WERI-Rb-1 (cell line): Measurements from ENCODE around the gene ETFA.

Experiments used
- DNase-seq: peaks from one replicate; pipeline ENCODE4 v3.0.0-alpha.2; 2020
- H3K27ac ChIP-seq: fragments of 250-450 bp; sonication (Bioruptor Pico); 2 replicates; pipeline ENCODE4 v1.5.1; 2020; ENCODE audit warnings: mild to moderate bottlenecking, moderate library complexity
- H3K27me3 ChIP-seq: fragments of 250-450 bp; sonication (Bioruptor Pico); 2 replicates; pipeline ENCODE4 v1.5.1; 2021; ENCODE audit warnings: mild to moderate bottlenecking, low read depth, moderate library complexity; ENCODE audit not compliant: insufficient read depth, severe bottlenecking
- H3K36me3 ChIP-seq: fragments of 250-450 bp; sonication (Bioruptor Pico); 2 replicates; pipeline ENCODE4 v1.5.1; 2020; ENCODE audit warnings: mild to moderate bottlenecking, moderate library complexity
- H3K4me3 ChIP-seq: 2 replicates; pipeline ENCODE4 v1.5.1; 2011; ENCODE audit warnings: low read depth, mild to moderate bottlenecking, control low read depth, low read length
- H3K9me3 ChIP-seq: fragments of 250-450 bp; sonication (Bioruptor Pico); 2 replicates; pipeline ENCODE4 v1.5.1; 2021; ENCODE audit warnings: mild to moderate bottlenecking, moderate library complexity; ENCODE audit not compliant: severe bottlenecking
- TF ChIP-seq, protein P1 (sequence below): IDR thresholded peaks from 2 replicates; pipeline ENCODE4 v1.5.1; 2011; ENCODE audit warnings: low read depth, mild to moderate bottlenecking, control low read depth, inconsistent platforms, low read length

ETFA gene

DNA sequence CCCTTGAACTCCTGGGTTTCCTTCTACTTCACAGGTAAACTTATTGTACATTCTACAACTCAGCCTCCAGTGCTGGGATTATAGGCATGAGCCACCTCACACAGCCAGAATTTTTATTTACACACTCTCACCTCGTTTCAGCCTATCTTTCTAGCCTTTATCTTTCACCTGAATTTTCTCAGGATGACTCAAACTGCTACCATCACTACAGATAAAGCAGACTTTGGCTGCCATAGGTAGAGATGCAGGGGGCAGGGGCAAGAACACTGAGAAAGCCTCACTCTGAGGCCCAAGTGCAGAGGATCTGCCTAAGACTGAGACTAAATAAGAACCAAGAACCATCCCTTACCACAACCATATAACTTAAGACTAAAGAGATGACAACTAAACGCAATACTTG lies 59.0 kb downstream of the ETFA start:
- Histone ChIP-seq H3K27ac (no peak overlapping the region), H3K27me3 (no peaks in the 10 kb centered on the region), H3K9me3 (peaks cover 4% of the 10 kb centered on the region), H3K36me3 (peaks cover 11% of the 10 kb centered on the region), H3K4me3 (no peak overlapping the region)
- TF ChIP-seq, protein P1, sequence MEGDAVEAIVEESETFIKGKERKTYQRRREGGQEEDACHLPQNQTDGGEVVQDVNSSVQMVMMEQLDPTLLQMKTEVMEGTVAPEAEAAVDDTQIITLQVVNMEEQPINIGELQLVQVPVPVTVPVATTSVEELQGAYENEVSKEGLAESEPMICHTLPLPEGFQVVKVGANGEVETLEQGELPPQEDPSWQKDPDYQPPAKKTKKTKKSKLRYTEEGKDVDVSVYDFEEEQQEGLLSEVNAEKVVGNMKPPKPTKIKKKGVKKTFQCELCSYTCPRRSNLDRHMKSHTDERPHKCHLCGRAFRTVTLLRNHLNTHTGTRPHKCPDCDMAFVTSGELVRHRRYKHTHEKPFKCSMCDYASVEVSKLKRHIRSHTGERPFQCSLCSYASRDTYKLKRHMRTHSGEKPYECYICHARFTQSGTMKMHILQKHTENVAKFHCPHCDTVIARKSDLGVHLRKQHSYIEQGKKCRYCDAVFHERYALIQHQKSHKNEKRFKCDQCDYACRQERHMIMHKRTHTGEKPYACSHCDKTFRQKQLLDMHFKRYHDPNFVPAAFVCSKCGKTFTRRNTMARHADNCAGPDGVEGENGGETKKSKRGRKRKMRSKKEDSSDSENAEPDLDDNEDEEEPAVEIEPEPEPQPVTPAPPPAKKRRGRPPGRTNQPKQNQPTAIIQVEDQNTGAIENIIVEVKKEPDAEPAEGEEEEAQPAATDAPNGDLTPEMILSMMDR: no peak
- no peak for DNase-seq

DNA sequence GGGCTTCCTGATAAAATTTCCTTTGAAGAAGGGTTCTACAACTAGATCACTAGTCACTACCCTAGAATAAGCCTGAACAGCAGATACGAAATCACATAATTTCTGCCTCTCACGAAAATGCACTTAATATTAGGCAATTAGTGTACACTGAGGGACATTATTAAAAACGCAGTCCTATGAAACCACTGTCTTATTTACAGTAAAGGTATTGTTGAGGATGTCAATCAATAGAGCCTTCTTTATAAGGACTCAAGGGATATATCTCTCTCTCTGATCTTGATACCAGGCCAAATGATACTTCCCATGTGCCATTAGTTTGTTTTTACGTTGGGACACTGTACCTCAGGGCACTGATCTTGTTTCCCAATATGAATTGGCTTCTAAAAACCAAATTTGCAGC lies 59.6 kb downstream of the ETFA start:
- Histone ChIP-seq H3K36me3 (peaks cover 11% of the 10 kb centered on the region), H3K27me3 (no peaks in the 10 kb centered on the region), H3K27ac (no peak overlapping the region), H3K9me3 (peaks cover 4% of the 10 kb centered on the region), H3K4me3 (no peak overlapping the region)
- TF ChIP-seq, protein P1: no peak
- DNase-seq: no peak

DNA sequence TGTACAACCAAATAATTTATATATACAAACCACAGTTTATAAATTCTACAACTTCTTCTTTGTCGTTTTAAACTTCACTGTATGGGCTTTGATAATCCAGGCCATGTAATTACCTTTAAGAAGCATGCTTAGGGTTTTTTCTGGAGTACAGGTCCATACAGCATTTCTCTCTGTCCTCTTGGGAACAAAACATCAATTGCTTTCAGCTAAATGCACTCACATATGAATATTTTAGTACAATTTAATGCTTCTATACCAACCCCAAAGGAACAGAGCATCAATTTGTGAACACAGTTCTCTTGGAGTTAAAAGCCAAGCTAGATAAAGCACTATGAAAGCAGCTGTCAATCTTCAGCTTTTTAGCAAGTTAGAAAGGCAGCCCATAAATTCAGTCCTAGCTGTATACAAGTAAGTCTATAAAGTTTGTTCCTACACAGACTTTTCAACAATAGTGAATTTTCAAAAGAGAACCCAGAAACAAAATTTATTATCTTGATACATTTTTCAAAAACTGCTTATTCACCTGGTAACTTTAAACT lies 66.1 kb downstream of the ETFA start:
- Histone ChIP-seq H3K9me3 (no peaks in the 10 kb centered on the region), H3K36me3 (peaks cover 11% of the 10 kb centered on the region), H3K27ac (no peak overlapping the region), H3K27me3 (no peaks in the 10 kb centered on the region), H3K4me3 (no peak overlapping the region)
- no peak for DNase-seq
- TF ChIP-seq, protein P1: no peak

DNA sequence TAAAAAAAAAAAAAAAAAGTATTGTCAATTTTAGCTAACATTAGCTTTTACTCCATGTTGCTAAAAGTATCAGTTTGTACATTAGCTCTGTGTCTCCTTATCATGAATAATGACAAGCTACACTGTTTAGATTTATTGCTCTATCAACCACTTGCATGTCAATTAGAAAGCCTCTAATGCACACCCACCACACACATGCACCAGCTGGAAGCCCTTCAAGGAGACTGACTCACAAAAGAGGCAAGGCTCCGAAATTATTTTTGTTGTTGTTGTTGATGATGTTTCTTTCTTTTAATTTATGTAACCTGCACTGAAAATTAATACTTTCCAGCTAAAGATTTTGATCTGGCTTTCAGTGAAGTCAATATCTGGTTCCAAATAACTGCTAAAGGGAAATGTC lies 71.5 kb downstream of the ETFA start:
- no peaks in the 10 kb centered on the region for H3K27me3 ChIP-seq
- TF ChIP-seq, protein P1: no peak
- H3K27ac ChIP-seq: no peak overlapping the region
- peaks cover 11% of the 10 kb centered on the region for H3K36me3 ChIP-seq
- H3K4me3 ChIP-seq: no peak overlapping the region
- DNase-seq: no peak
- no peaks in the 10 kb centered on the region for H3K9me3 ChIP-seq

DNA sequence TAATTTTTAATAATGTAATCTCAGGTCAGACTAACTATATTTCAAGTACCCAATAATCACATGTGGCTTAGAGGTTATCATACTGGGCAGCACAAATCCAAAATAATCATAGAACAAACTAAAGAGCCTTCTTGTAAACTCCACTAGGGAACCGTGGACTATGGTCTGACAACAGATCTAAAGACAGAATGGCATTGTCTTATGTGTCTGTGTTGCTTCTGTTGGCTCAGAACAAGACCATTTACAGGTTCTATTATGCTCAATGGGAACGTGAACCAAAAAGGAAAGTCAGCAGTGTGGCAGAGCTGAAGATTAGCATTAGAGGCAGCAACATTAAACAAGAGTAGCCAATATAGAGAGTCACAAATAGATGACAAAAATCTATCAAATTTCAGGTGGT lies 74.9 kb downstream of the ETFA start:
- Histone ChIP-seq H3K27me3 (no peaks in the 10 kb centered on the region), H3K4me3 (peak overlapping the region; percentile 17), H3K36me3 (peaks cover 9% of the 10 kb centered on the region; the same call in 1 of the 2 replicates), H3K9me3 (no peaks in the 10 kb centered on the region), H3K27ac (peak overlapping the region; percentile 80)
- TF ChIP-seq, protein P1: no peak
- no peak for DNase-seq

DNA sequence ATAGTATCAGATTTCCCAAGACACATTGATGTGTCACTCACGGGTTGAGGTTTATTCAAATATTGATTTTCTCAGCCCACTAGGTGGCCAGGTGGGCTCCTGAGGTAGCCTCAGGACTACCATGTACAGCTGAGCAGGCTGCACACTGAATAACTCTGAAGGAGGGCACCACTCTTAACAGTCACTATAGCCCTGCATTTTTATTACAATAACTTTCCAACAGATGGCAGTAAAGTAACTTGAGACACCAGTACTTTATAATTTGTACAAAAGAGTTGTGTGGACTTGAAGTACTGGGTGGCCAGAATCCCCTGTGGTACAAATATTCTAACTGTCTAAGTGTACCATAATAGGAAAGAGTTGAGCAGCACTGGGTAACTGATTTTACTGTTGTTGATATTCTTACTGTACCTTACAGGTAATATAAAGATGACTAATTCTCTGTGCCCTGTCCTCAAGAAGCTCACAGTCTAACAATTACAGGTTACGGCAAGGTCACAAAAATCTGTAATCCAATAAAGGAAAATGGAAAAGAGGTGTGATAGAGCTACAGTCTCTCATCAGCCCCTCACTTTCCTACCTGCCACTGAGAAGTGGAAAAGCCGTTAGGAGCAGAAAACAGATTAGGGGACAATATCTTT lies 76.0 kb downstream of the ETFA start:
- no peaks in the 10 kb centered on the region for H3K9me3 ChIP-seq
- peaks cover 12% of the 10 kb centered on the region for H3K36me3 ChIP-seq
- no peak overlapping the region for H3K4me3 ChIP-seq
- TF ChIP-seq, protein P1: 0 out of 2 replicates have a peak, but pooled peaks have one; percentile 24
- H3K27ac ChIP-seq: peak overlapping the region; percentile 80
- no peaks in the 10 kb centered on the region for H3K27me3 ChIP-seq
- DNase-seq: peak; percentile 55
